GM21367 (cell line): Measurements from ENCODE around the gene PGPEP1.
"Not testable (repeated sequence)": the region's sequence is repeated elsewhere in the genome, so short reads cannot be mapped to it uniquely, and the experiment has no call there.

Experiments
- ATAC-seq: cut with Tn5 transposase; IDR thresholded peaks from one replicate; pipeline ENCODE4 v1.9.1; 2021; ENCODE audit not compliant: unreplicated experiment

Gene PGPEP1

DNA sequence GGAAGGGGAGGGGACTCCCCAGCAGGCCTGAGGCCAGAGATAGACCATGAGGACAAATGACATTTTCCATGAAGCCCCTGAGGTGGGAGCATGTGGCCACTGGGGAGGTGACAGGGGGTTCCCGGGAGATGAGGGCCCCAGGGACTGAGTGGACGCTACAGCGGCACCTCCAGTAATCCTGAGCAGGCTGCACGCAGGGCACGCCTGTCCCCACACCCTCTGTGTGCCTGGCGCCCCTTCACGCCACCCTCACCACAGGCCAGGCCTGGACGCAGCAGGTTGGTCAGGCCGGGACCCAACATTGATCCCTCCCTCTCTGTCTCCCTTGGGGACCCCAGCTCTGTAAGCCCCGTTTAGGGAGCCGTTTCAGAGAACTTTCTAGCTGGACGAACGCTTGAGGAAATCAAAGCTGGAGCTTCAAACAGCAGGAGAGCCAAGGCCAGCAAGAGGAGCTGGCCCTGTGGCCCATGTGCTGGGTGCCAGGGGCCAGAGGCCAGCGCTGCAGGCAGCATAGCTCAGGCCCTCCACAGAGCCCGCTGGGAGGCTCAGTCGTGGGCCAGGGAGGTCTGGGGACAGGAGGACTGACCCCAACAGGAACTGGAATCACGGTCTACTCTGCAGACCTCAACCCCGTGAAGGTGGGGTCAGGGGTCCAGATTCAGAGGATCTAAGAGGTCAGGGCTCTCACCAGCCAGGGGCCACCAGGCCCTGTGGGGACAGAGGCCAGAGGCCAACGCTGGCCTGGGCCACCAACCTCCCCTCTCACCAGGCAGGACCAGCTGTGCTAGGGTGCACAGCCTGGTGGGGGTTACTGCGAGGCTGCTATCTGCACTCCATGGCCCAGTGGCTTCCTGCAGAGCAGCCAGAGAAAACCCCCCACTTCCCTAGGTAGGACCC lies 32.1 kb upstream of the PGPEP1 start:
- ATAC-seq, result no peak

DNA sequence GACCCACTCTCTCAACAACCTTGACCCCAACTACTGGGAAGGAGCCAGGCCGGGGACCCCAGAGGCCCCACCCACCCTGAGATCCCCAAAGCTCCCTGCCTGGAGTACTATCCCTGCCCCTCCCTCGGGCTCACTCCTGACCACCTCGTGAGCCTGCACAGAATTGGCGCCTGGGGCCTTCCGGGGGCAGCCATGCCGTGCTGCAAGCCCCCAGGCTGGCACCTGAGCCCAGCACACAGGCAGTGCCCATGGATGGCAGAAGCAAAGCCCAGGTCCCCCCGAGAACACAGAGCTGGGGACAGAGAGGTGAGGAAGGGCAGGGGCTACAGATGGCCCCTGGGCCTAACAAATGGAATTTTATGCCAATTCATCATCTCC lies 31.5 kb upstream of the PGPEP1 start:
- no peak for ATAC-seq

DNA sequence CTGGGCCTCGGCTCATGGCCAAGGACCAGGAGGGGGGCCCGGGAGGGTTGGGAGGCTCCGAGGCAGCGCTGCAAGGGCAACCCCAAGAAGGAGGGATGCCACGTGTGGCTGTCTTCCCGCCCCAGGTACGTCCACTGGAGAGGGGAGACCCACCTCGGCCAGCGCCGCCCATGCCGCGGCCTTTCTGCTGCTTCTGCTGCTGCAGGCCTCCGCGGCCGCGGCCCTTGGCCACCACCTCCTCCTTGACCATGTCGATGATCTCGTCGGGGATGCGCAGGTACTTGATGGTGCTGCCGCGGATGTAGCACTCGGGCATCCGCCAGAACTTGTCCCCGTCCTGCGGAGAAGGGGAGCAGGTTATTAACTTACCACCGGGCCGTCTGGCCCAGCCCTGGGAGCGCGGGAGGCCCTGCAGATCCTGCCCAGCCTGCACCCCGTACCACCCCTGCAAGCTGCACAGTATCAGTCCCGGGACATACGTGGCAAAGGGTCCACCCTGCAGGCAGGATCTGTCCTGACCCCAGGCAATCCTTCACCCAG lies 30.8 kb upstream of the PGPEP1 start:
- ATAC-seq, result no peak

GRCh38 chr19:18310118-18310909 lies 30.1 kb upstream of the PGPEP1 start:
- ATAC-seq, result no peak

- no peak for ATAC-seq
Observed at GRCh38 chr19:18310966-18311365, 29.4 kb upstream of the PGPEP1 start.

GRCh38 chr19:18311502-18312091 lies 28.8 kb upstream of the PGPEP1 start:
- no peak for ATAC-seq

DNA sequence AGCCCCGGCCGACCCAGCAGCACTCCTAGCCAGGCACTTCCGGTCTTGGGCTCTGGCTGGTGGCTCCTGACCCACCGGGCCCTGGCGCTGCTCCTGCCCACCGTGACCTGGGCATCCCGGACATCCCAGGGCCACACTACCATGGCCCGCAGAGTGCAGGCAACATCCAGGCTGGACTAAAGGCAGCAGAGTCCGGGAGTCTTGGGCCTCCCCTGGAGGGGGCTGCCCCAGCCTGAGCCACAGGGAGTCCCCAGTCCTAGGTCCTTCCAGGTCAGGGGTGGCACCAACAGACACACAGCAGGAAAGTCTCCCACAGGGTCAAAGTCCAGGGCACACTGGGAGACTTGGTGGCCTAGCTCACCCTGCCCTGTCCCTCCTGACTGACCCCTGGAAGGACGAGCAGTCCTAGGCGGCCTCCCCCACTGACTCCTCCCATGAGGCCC lies 28.3 kb upstream of the PGPEP1 start:
- ATAC-seq, result no peak

- ATAC-seq, result no peak
Observed at GRCh38 chr19:18313398-18313797, 27.0 kb upstream of the PGPEP1 start.

DNA sequence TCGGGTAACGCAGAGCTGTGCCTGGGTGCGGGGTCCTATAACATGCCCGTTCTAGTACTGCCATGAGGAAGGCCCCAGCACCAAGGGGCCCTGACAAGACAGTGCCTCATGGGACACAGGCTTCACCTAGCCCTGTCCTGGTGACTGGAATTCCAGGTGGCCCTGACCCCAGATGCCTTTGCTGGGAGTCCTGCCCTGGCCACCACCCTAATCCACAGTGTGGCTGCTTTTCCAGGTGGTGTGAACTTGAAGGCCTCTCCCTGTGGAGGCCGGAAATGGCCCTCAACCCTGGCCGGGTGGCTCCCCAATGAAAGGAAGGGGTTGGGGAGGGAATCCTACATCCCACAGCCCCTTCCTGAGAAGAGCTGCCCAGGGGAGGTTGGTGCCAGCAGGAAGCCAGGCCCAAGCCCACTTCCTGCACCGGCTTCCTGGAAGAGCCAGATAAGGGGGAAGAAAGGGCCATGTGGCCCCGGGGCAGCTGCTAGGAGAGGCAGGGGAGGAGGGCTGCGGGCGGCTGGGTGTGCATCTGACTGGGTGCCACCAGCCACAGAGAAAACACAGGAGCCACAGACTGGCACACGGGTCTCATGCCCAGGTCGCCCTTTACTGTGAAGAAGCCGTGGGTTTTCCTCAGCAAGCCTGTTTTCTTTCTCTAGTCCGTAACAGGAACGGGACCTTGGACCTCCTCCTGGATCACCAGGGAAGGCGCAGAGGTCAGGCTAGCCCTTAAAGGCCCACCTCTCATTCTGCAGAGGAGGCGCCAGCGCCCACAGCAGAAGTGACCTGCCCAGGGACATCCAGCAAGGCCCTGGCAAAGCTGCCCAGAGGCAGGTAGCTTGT lies 22.2 kb upstream of the PGPEP1 start:
- ATAC-seq, result no peak

DNA sequence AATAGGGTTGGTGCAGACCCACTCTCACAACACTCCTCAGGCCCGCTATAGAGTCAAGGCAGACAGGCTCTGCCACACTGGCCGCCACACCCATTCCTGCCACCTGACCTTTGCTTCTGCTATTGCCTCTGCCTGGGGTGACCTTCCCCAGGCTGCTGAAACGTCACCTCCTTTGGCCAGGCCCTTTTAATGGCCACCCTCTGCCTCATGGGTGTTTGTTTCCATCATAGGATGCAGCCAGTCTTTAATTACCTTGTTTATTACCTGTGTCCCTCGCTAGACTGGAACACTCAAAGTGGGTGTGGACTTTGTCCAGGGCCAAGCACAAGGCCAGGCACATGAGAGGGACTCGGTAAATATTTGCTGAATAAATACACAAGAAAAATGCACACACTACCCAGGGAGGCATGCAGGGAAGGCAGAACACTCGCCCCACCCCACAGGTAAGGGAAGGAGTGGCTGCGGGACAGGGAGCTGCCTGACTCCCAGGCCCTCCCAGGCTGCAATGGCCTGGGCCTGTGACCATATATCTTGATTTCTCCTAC lies 20.7 kb upstream of the PGPEP1 start:
- ATAC-seq, result no peak

GRCh38 chr19:18320865-18321733 lies 19.3 kb upstream of the PGPEP1 start:
- no peak for ATAC-seq

GRCh38 chr19:18321734-18322102 lies 18.7 kb upstream of the PGPEP1 start:
- ATAC-seq, result no peak

GRCh38 chr19:18322318-18322758 lies 18.1 kb upstream of the PGPEP1 start:
- ATAC-seq, result no peak

DNA sequence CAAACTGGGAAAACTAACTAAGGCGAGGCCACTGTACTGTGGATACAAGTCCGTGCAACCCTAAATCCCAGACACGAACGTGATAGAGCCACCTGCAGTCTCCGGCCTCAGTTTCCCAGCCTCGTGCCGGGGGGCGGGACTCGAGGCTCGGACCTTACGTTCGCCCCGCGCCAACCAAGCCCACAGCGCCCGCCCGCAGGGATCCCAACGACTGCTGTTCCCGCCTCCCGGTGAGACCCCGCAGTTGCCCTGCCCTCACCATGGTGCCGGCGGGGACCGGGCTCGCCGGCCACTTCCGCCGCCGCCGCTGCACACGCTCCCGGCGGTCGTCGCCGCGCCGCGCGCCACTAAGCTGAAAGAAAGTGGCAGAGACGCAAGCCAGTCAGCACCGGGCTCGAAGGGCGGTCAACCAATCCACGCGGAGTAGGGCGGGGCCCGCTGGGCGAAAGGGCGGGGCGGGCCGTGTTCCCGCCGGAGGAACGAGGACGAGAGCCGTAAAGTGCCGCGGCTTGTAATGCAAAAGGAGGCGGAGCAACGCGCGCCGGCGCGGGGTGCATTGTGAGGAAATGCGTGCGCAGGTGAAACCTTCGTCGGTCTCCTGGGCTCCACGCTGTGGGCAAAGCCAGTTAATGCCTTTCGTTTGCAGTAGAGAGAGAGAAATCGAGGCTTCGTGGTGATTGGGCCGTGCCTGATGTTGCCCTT lies 17.5 kb upstream of the PGPEP1 start, which contains the start of gene LSM4:
Gene LSM4 (minus strand): TSS at position 318 of the 702 bp plus-strand sequence. CDS start 56 bp downstream, at position 262.
- peak; percentile 77 for ATAC-seq

GRCh38 chr19:18324373-18324731 lies 16.0 kb upstream of the PGPEP1 start:
- not testable (repeated sequence) for ATAC-seq

DNA sequence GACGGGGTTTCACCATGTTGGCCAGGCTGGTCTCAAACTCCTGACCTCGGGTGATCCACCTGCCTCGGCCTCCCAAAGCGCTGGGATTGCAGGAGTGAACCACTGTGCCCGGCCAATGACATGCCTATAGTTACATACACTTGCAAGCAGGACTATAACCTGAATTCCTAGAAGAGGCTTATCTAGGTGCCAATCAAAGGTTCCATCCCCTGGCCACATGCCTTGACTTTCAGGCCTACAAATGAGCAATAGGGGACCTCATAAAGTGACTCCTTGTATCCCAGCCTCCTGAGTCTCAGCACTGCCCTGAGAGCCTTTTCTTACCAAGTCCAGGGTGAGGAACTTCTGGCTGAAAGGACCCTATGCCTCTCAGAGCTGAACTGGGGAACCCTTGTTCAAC lies 13.6 kb upstream of the PGPEP1 start:
- ATAC-seq, result no peak

DNA sequence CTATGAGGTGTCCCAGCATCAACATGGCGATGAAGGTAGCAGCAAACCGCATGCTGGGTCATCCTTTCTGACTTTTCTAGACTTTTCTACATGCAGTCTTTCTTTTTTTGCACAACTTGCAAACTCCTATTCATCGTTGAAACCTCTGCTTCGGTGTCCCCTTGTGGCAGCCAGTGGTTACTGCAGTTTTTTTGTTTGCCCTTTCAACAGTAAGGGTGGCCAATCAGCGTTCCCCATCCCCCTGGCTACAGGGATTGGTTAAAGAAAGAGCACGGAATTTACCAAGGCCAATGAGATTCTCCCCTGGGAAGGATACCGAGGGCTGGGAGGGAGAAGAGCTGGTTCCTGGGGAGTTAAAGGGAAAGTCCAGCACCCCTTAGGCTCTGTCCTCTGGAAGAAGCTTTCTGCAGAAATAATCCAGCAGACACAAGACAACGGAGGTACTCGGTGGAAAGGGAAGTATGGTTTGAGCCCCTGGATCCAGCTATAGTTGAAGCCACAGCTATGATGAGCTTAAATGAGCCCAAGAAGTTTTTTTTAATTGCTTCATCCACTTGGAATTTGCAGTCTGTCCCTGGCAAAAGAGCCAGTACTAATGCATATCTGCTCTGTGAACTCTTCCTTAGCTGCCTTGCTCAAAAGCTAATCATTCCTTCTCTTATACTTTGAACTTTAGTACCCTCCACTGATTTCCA lies 11.9 kb upstream of the PGPEP1 start:
- peak; percentile 74 for ATAC-seq

DNA sequence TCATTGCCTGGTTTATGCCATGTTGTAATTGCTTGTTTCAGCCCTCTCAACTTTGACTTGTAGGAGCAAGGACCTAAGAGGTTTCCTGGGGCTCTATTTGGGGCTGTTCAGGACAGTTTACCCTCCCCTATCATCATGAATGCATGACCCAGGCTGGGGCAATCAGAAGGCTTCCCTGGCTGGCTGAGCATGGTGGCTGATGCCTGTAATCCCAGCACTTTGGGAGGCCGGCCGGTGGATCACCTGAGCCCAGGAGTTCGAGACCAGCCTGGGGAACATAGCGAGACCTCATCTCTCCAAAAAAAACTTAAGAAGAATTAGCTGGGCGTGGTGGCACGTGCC lies 11.4 kb upstream of the PGPEP1 start:
- ATAC-seq, result no peak
